D721Med (cell line): Measurements from ENCODE around the gene TRPM3.
"Not testable (repeated sequence)": the region's sequence is repeated elsewhere in the genome, so short reads cannot be mapped to it uniquely, and the experiment has no call there.

Experiments
- DNase-seq: peaks from one replicate; pipeline ENCODE4 v3.0.0; 2011; ENCODE audit warnings: low spot score; ENCODE audit not compliant: insufficient read length
- FAIRE-seq: peaks from 2 replicates; lab custom pipeline; 2011; peaks lifted over from hg19 to GRCh38; lab: Jason Lieb, UNC
- CTCF ChIP-seq: IDR thresholded peaks from 2 replicates; pipeline ENCODE4 v1.5.1; 2012; ENCODE audit warnings: mild to moderate bottlenecking, control low read depth; ENCODE audit not compliant: insufficient read depth; ENCODE audit errors: missing control alignments

Gene TRPM3

GRCh38 chr9:70639853-70640814 is 481.3 kb downstream of the TRPM3 start:
- FAIRE-seq (no peak), DNase-seq (no peak)
- peak; percentile 86 for TF ChIP-seq CTCF

GRCh38 chr9:70635790-70636189 is 485.6 kb downstream of the TRPM3 start:
- FAIRE-seq (no peak), DNase-seq (no peak)
- no peak for TF ChIP-seq CTCF

- no peak for FAIRE-seq
- TF ChIP-seq CTCF, result no peak
- DNase-seq, result no peak
Observed at GRCh38 chr9:70634696-70635095, 486.7 kb downstream of the TRPM3 start.

- no peak for FAIRE-seq
- no peak for TF ChIP-seq CTCF
- DNase-seq, result no peak
Observed at GRCh38 chr9:70630971-70631370, 490.4 kb downstream of the TRPM3 start.

GRCh38 chr9:70629080-70629685 is 492.2 kb downstream of the TRPM3 start:
- not testable (repeated sequence) for FAIRE-seq, DNase-seq
- peak; percentile 0 for TF ChIP-seq CTCF

GRCh38 chr9:70625078-70625477 is 496.3 kb downstream of the TRPM3 start:
- FAIRE-seq (no peak), DNase-seq (no peak)
- no peak for TF ChIP-seq CTCF
